Spleen (tissue), 11 donors: ENCODE results near the gene NTRK2. TPM values are rescaled to one million over a fixed set of nuclear protein-coding genes. Genes with fewer than 3 reads are reported as not detected.

Experiments used
- DNase-seq: peaks from one replicate; pipeline ENCODE4 v3.0.0-alpha.2; 2020
- H3K27ac ChIP-seq, 8 donors: fragments of 200-600 bp; sonication (generic) in 7 of 8; 1 replicate in 4 of 8; 2 replicates in 4 of 8; pipeline versions ENCODE4 v1.5.0 to v1.8.0; 2016 to 2021; ENCODE audit warnings: inconsistent platforms in 4 of 8, mild to moderate bottlenecking in 4 of 8, moderate library complexity in 1 of 8
- H3K27me3 ChIP-seq, 7 donors: fragments of 200-600 bp; sonication (generic) in 6 of 7; replicated peaks in 1 of 7; 1 replicate in 4 of 7; 2 replicates in 3 of 7; pipeline versions ENCODE4 v1.5.0 to v1.8.0; 2016 to 2021; ENCODE audit warnings: inconsistent platforms in 3 of 7, mild to moderate bottlenecking in 1 of 7
- H3K36me3 ChIP-seq, 6 donors: fragments of 200-600 bp; sonication (generic) in 5 of 6; 1 replicate in 4 of 6; 2 replicates in 2 of 6; pipeline versions ENCODE4 v1.5.0 to v1.8.0; 2016 to 2021; ENCODE audit warnings: inconsistent platforms in 2 of 6
- H3K4me1 ChIP-seq, 6 donors: fragments of 200-600 bp; sonication (generic) in 5 of 6; 1 replicate in 3 of 6; 2 replicates in 3 of 6; pipeline versions ENCODE4 v1.5.0 to v1.8.0; 2016 to 2021; ENCODE audit warnings: inconsistent platforms in 3 of 6
- H3K4me3 ChIP-seq, 8 donors: fragments of 200-600 bp; sonication (generic) in 7 of 8; 1 replicate in 4 of 8; 2 replicates in 4 of 8; pipeline versions ENCODE4 v1.5.0 to v1.8.0; 2016 to 2021; ENCODE audit warnings: inconsistent platforms in 4 of 8, mild to moderate bottlenecking in 4 of 8, moderate library complexity in 2 of 8
- H3K9me3 ChIP-seq, 8 donors: fragments of 200-600 bp; sonication (generic) in 7 of 8; 1 replicate in 4 of 8; 2 replicates in 4 of 8; pipeline versions ENCODE4 v1.5.0 to v1.8.0; 2016 to 2021; ENCODE audit warnings: inconsistent platforms in 4 of 8
- CTCF ChIP-seq, 11 experiments: fragments of 200-600 bp in 7 of 11; fragments of 450-650 bp in 4 of 11; sonication (generic) in 4 of 11; IDR thresholded peaks in 8 of 11; conservative IDR thresholded peaks in 3 of 11; 1 replicate in 7 of 11; 2 replicates in 4 of 11; pipeline versions ENCODE4 v1.4.0 to v1.8.0; 2016 to 2021; ENCODE audit warnings: antibody characterized with exemption in 11 of 11, inconsistent platforms in 4 of 11, mild to moderate bottlenecking in 1 of 11
- POLR2A ChIP-seq, 3 donors: fragments of 450-650 bp; IDR thresholded peaks; one replicate each; pipeline ENCODE4 v1.5.1; 2017; ENCODE audit warnings: antibody characterized with exemption in 3 of 3, mild to moderate bottlenecking in 1 of 3
- POLR2AphosphoS5 ChIP-seq, 3 donors: sonication (generic); formaldehyde crosslinking; IDR thresholded peaks; one replicate each; pipeline ENCODE4 v1.5.1; 2017; ENCODE audit warnings: antibody characterized with exemption in 3 of 3
- WGBS, 5 donors: extraction: QIAGEN DNeasy Blood & Tissue Kit in 3 of 5; methylation state at CpG; one replicate each; pipeline versions ENCODE4 v1.1.5 to v1.1.7; 2013 to 2018; 5-methylcytosine and 5-hydroxymethylcytosine counted together
- intact Hi-C: fragments of 100-400 bp; cut with DNase I; formaldehyde crosslinking; loops from one replicate; pipeline ENCODE4 v1.15.0; 2023; ENCODE audit warnings: low total_unique reads
- polyA plus RNA-seq, 3 donors: library from polyadenylated mRNA; stranded (reverse); fragments of 200-250 nt; gene quantifications; one replicate each; pipeline ENCODE4 v1.2.1, GENCODE V29; 2013
- total RNA-seq, 7 donors: library from RNA; depleted of rRNA in 3 of 7; stranded (reverse); fragments of >200 nt in 3 of 7; fragmentation: NEBNext Ultra II Directional in 4 of 7; extraction: Animal tissue kit (Norgen Biotek cat#: 25700) in 4 of 7; gene quantifications; one replicate each; pipeline versions ENCODE4 v1.1.0 to v1.2.1, GENCODE V29; 2016 to 2021
- donor health status: healthy with polysubstance abuse.
- donor health status: DM: no; HTN: no; CAD: no; lungs with moderate emphysema.
- donor health status: DM: no; HTN: no; CAD: no.
- donor health status: Bipolar disorder and iron deficiency.
- donor health status: healthy.
- donor health status: DM: no; HTN: no; CAD: no.
- donor health status: DM: yes; HTN: yes; CAD: no.

NTRK2 gene
- total and polyA plus RNA-seq, 10 donors: 0.63 to 22.7 (median 8.9) TPM

DNA sequence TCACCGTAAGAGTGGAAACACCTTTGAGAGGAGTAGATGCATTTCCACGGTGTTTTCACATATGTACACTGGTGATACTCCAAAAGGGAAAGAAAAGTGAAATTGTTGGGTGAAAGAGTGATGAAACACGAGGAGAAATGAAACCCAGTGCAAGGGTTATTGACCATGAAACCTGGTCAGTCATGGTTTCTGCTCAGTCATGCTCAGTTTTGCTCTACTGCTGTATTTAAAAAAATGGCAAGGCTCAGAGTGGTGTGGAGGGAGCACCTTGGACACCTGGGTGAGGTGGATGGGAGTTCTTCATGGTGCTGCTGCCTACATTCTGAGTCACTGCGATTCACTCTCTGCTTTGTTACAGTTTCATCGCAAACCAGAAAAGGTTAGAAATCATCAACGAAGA is 32.3 kb downstream of the NTRK2 start:
- Histone ChIP-seq H3K4me3 (no peak overlapping the region), H3K27ac (no peak overlapping the region), H3K27me3 (no peaks in the 10 kb centered on the region), H3K36me3 (no peaks in the 10 kb centered on the region), H3K9me3 (no peaks in the 10 kb centered on the region), H3K4me1 (peaks cover 0 to 7% (median 0%) of the 10 kb centered on the region in 6 donors)
- intact Hi-C loops: no loop called here
- TF ChIP-seq POLR2AphosphoS5 (IDR thresholded peaks at IDR 0.05) (no peak), POLR2A (IDR thresholded peaks at IDR 0.05) (no peak), CTCF (IDR thresholded peaks at IDR 0.05 in 8 of 11, conservative IDR thresholded peaks at IDR 0.05 in 3 of 11) (no peak)
- DNase-seq: no peak
- 83 to 89% (median 85%) methylated on average over 6 of the region's 6 CpGs for WGBS, 5 donors

DNA sequence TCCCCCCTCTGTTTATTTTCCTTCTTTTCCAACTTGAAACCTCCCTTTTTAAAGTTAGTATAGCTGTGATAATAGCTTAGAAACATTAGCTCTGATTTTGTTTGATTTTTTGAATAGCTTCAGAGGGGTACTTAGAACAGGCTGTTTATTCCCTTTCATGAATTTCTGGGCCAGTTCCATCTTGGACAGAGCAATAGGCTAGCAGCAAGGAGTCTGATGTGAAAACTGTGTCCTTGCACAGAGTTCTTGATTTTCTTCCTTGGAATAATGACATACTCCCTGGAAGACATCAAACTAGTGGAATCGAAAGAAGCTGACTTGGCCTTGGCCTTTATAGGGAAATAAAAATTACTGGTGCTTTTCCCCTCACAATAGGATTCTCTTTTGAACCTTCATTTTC is 32.9 kb downstream of the NTRK2 start:
- no peak for DNase-seq
- Histone ChIP-seq H3K27me3 (no peaks in the 10 kb centered on the region), H3K4me3 (no peak overlapping the region), H3K4me1 (peaks cover 0 to 3% (median 0%) of the 10 kb centered on the region in 6 donors), H3K9me3 (no peaks in the 10 kb centered on the region), H3K36me3 (no peaks in the 10 kb centered on the region), H3K27ac (no peak overlapping the region)
- TF ChIP-seq CTCF (IDR thresholded peaks at IDR 0.05 in 8 of 11, conservative IDR thresholded peaks at IDR 0.05 in 3 of 11) (no peak), POLR2A (IDR thresholded peaks at IDR 0.05) (no peak), POLR2AphosphoS5 (IDR thresholded peaks at IDR 0.05) (no peak)
- WGBS, 5 donors: 69 to 100% (median 75%) methylated on average over 1 of the region's 1 CpG
- intact Hi-C loops: no loop called here

- no peaks in the 10 kb centered on the region for H3K36me3 ChIP-seq
- no peak overlapping the region for H3K4me3 ChIP-seq
- no peak for DNase-seq
- no peaks in the 10 kb centered on the region for H3K4me1 ChIP-seq
- H3K27ac ChIP-seq: no peak overlapping the region
- H3K9me3 ChIP-seq: no peaks in the 10 kb centered on the region
- no peaks in the 10 kb centered on the region for H3K27me3 ChIP-seq
- intact Hi-C loops: no loop called here
- TF ChIP-seq CTCF (IDR thresholded peaks at IDR 0.05 in 8 of 11, conservative IDR thresholded peaks at IDR 0.05 in 3 of 11) (no peak), POLR2A (IDR thresholded peaks at IDR 0.05) (no peak), POLR2AphosphoS5 (IDR thresholded peaks at IDR 0.05) (no peak)
These were observed 34.3 kb downstream of the NTRK2 start for GRCh38 chr9:84703793-84704192.

DNA sequence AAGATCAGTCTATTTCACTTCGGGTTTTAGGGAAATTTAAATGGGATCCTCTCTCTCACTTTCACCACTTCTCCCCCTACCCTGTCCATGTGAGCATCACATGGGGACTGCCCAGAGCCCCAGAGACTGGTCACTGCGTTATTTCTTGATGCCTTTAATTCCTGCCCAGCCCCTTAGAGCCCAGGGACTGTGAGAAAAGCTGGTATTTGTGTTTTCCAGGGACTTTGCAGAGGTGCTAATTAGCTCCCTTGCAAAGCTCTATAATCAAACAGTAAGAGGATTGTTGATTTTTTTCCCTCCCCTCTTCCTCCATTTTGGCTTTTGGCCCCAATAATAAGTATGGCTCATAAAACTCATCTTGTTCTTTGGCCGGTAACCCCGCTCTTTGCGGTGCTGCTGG is 35.6 kb downstream of the NTRK2 start:
- Histone ChIP-seq H3K27ac (no peak overlapping the region), H3K4me1 (peaks cover 0 to 8% (median 2%) of the 10 kb centered on the region in 6 donors), H3K4me3 (no peak overlapping the region), H3K36me3 (no peaks in the 10 kb centered on the region), H3K27me3 (no peaks in the 10 kb centered on the region), H3K9me3 (no peaks in the 10 kb centered on the region)
- TF ChIP-seq POLR2A (IDR thresholded peaks at IDR 0.05): no peak
- no peak for TF ChIP-seq CTCF (IDR thresholded peaks at IDR 0.05 in 8 of 11, conservative IDR thresholded peaks at IDR 0.05 in 3 of 11)
- TF ChIP-seq POLR2AphosphoS5 (IDR thresholded peaks at IDR 0.05): no peak
- 85 to 91% (median 90%) methylated on average over 5 of the region's 5 CpGs for WGBS, 5 donors
- intact Hi-C loops: no loop called here
- DNase-seq: no peak
